Esophagus mucosa (tissue), 1 donor: ENCODE data around the gene ZNF221. TPM values are rescaled to one million over a fixed set of nuclear protein-coding genes. Genes with fewer than 3 reads are reported as not detected.

Experiments
- ATAC-seq: fragments of 200-7000 bp; cut with Tn5 transposase; one replicate; pipeline ENCODE4 v1.9.1; 2020
- total RNA-seq: library from RNA; stranded (reverse); gene quantifications from one replicate; pipeline ENCODE4 v1.2.4, GENCODE V29; 2023
- donor health status: DM: yes; HTN: yes; CAD: no.

Gene ZNF221
- total RNA-seq, 1 donor from 2014 or later: 0.88 TPM

GRCh38 chr19:43960411-43960810 lies 9.4 kb downstream of the ZNF221 start:
- ATAC-seq: no peak

GRCh38 chr19:43966079-43966694 lies 15.2 kb downstream of the ZNF221 start:
- no peak for ATAC-seq

GRCh38 chr19:43976732-43977131 lies 25.7 kb downstream of the ZNF221 start:
- ATAC-seq: no peak

- no peak for ATAC-seq
Measured at GRCh38 chr19:43983544-43983911, 32.5 kb downstream of the ZNF221 start.

GRCh38 chr19:43983912-43984686 lies 33.1 kb downstream of the ZNF221 start, which contains the start of gene ZNF155:
Gene ZNF155, plus strand, starts transcription at chr19:43984188. Its CDS starts 4,356 bp downstream, at chr19:43988544.
- peak; percentile 96 for ATAC-seq

GRCh38 chr19:43984687-43985000 lies 33.6 kb downstream of the ZNF221 start:
- peak; percentile 22 for ATAC-seq

GRCh38 chr19:43997631-43998290 lies 46.7 kb downstream of the ZNF221 start:
- no peak for ATAC-seq

GRCh38 chr19:44002212-44002565 lies 51.2 kb downstream of the ZNF221 start:
- no peak for ATAC-seq

- ATAC-seq: peak; percentile 99
Measured at GRCh38 chr19:44002566-44003460, 51.8 kb downstream of the ZNF221 start, which contains the start of gene ZNF230. Gene ZNF230, plus strand, starts transcription at chr19:44002957. Its CDS starts 4,122 bp downstream, at chr19:44007079.

GRCh38 chr19:44003461-44004009 lies 52.5 kb downstream of the ZNF221 start:
- peak; percentile 43 for ATAC-seq

- no peak for ATAC-seq
Measured at GRCh38 chr19:44005973-44006372, 54.9 kb downstream of the ZNF221 start.

GRCh38 chr19:44007473-44007872 lies 56.4 kb downstream of the ZNF221 start:
- ATAC-seq: no peak

GRCh38 chr19:44010468-44010867 lies 59.4 kb downstream of the ZNF221 start:
- ATAC-seq: no peak

Other genes starting within 250 kb of the ZNF221 start
- not detected for gene IRGC, start 235.2 kb upstream of the ZNF221 start, total RNA-seq
- 22.3 TPM for gene SMG9, start 196.3 kb upstream of the ZNF221 start, total RNA-seq
- 4.1 TPM for gene KCNN4, start 170.3 kb upstream of the ZNF221 start, total RNA-seq
- gene LYPD5, start 148.8 kb upstream of the ZNF221 start, total RNA-seq: 18.0 TPM
- gene ZNF283, start 123.9 kb upstream of the ZNF221 start, total RNA-seq: 5.3 TPM
- 0.36 TPM for gene ZNF404, start 67.3 kb upstream of the ZNF221 start, total RNA-seq
- 6.0 TPM for gene ZNF45, start 15.9 kb upstream of the ZNF221 start, total RNA-seq
- 1.8 TPM for gene ZNF155, start 33.0 kb downstream of the ZNF221 start, total RNA-seq
- 2.1 TPM for gene ZNF230, start 51.7 kb downstream of the ZNF221 start, total RNA-seq
- 1.00 TPM for gene ZNF222, start 74.2 kb downstream of the ZNF221 start, total RNA-seq
- gene ZNF223, start 100.8 kb downstream of the ZNF221 start, total RNA-seq: 2.2 TPM
- gene ZNF284, start 120.9 kb downstream of the ZNF221 start, total RNA-seq: 0.36 TPM
- gene ZNF224, start 143.1 kb downstream of the ZNF221 start, total RNA-seq: 6.2 TPM
- gene ZNF225, start 162.2 kb downstream of the ZNF221 start, total RNA-seq: 1.8 TPM
- gene ZNF234, start 190.3 kb downstream of the ZNF221 start, total RNA-seq: 3.0 TPM
- gene ZNF226, start 213.9 kb downstream of the ZNF221 start, total RNA-seq: 12.4 TPM